SW480 (cell line): Measurements from ENCODE around the gene PDHX.

Experiments
- DNase-seq: peaks from one replicate; pipeline ENCODE4 v3.0.0-alpha.2; 2016; ENCODE audit warnings: low spot score

Gene PDHX

GRCh38 chr11:34957606-34958005 is 41.2 kb downstream of the PDHX start:
- no peak for DNase-seq

- no peak for DNase-seq
Measured at GRCh38 chr11:34959770-34960169, 43.4 kb downstream of the PDHX start.

- DNase-seq: no peak
Measured at GRCh38 chr11:34960277-34960676, 43.9 kb downstream of the PDHX start.

- DNase-seq: no peak
Measured at GRCh38 chr11:34962034-34962433, 45.6 kb downstream of the PDHX start.

- DNase-seq: no peak
Measured at GRCh38 chr11:34963351-34963750, 46.9 kb downstream of the PDHX start.

- no peak for DNase-seq
Measured at GRCh38 chr11:34964610-34965331, 48.4 kb downstream of the PDHX start.

GRCh38 chr11:34968862-34969261 is 52.4 kb downstream of the PDHX start:
- DNase-seq: no peak

- no peak for DNase-seq
Measured at GRCh38 chr11:34970033-34970432, 53.6 kb downstream of the PDHX start.

- no peak for DNase-seq
Measured at GRCh38 chr11:34970480-34970879, 54.1 kb downstream of the PDHX start.

GRCh38 chr11:34971928-34972327 is 55.5 kb downstream of the PDHX start:
- DNase-seq: no peak

- no peak for DNase-seq
Measured at GRCh38 chr11:34972366-34972765, 55.9 kb downstream of the PDHX start.

- no peak for DNase-seq
Measured at GRCh38 chr11:34972892-34973291, 56.5 kb downstream of the PDHX start.

- DNase-seq: no peak
Measured at GRCh38 chr11:34975482-34975881, 59.1 kb downstream of the PDHX start.

GRCh38 chr11:34976496-34977088 is 60.2 kb downstream of the PDHX start:
- no peak for DNase-seq

GRCh38 chr11:34977089-34977912 is 60.9 kb downstream of the PDHX start:
- DNase-seq: no peak

GRCh38 chr11:34978236-34979191 is 62.1 kb downstream of the PDHX start:
- no peak for DNase-seq

- no peak for DNase-seq
Measured at GRCh38 chr11:34984514-34984913, 68.1 kb downstream of the PDHX start.

- peak; percentile 6 for DNase-seq
Measured at GRCh38 chr11:34986883-34987520, 70.6 kb downstream of the PDHX start.

GRCh38 chr11:34987617-34988016 is 71.2 kb downstream of the PDHX start:
- peak; percentile 52 for DNase-seq

GRCh38 chr11:34988294-34989255 is 72.2 kb downstream of the PDHX start:
- DNase-seq: peak; percentile 13
